IMR-90 (cell line): Measurements from ENCODE around the gene WSB2. TPM values are rescaled to one million over a fixed set of nuclear protein-coding genes. Genes with fewer than 3 reads are reported as not detected.

Experiments used
- ATAC-seq: fragments of 200-7000 bp; cut with Tn5 transposase; 2 replicates; pipeline ENCODE4 v1.9.1; 2020; ENCODE audit warnings: low read depth, mild to moderate bottlenecking, moderate library complexity
- BruUV-seq: library from RNA; stranded (reverse); fragments of 400-500 nt; replicated peaks from 2 replicates; lab custom pipeline; 2021; lab: Mats Ljungman, UMichigan
- CTCF ChIA-PET: fragments of 300-600 bp; formaldehyde crosslinking; extraction: SDS; loops from one replicate; lab custom pipeline; 2021; ENCODE audit warnings: antibody characterized with exemption; lab: Yijun Ruan, JAX
- POLR2A ChIA-PET: fragments of 300-600 bp; sonication (Branson Sonifier 250); formaldehyde crosslinking; loops from one replicate; lab custom pipeline; 2022; ENCODE audit warnings: antibody characterized with exemption; ENCODE audit not compliant: unreplicated experiment; lab: Charles Lee
- DNase-seq: peaks from one replicate; pipeline ENCODE4 v3.0.0; 2013
- H2AFZ ChIP-seq: replicated peaks from 2 replicates; pipeline ENCODE3; 2013; ENCODE audit warnings: low read length, mild to moderate bottlenecking; ENCODE audit not compliant: poor library complexity
- H2AK5ac ChIP-seq: 2 replicates; pipeline ENCODE4 v1.6.1; 2013; ENCODE audit warnings: low read depth, low read length, inconsistent platforms
- H2AK9ac ChIP-seq: replicated peaks from 2 replicates; pipeline ENCODE3; 2013; ENCODE audit warnings: mild to moderate bottlenecking, low read depth, low read length, moderate library complexity; ENCODE audit not compliant: poor library complexity
- H2BK120ac ChIP-seq: 2 replicates; pipeline ENCODE4 v1.6.1; 2013; ENCODE audit warnings: low read depth, low read length, inconsistent platforms
- H2BK15ac ChIP-seq: 3 replicates; pipeline ENCODE4 v1.6.1; 2013; ENCODE audit warnings: low read depth, low read length, inconsistent platforms
- H2BK20ac ChIP-seq: 2 replicates; pipeline ENCODE4 v1.6.1; 2013; ENCODE audit warnings: low read depth, mild to moderate bottlenecking, inconsistent platforms, low read length, moderate library complexity
- H2BK5ac ChIP-seq: 2 replicates; pipeline ENCODE4 v1.6.1; 2013; ENCODE audit warnings: mild to moderate bottlenecking, low read depth, low read length, inconsistent platforms; ENCODE audit not compliant: poor library complexity, severe bottlenecking
- H3K14ac ChIP-seq: replicated peaks from 2 replicates; pipeline ENCODE4 v1.6.1; 2013; ENCODE audit warnings: low read depth, low read length, inconsistent platforms
- H3K18ac ChIP-seq: 2 replicates; pipeline ENCODE4 v1.6.1; 2013; ENCODE audit warnings: low read depth, low read length, control low read depth
- H3K23ac ChIP-seq: 2 replicates; pipeline ENCODE4 v1.6.1; 2013; ENCODE audit warnings: low read depth, low read length, inconsistent platforms
- H3K27ac ChIP-seq: 2 replicates; pipeline ENCODE4 v1.5.1; 2013; ENCODE audit warnings: mild to moderate bottlenecking, control low read depth, low read length; ENCODE audit not compliant: insufficient read depth
- H3K27me3 ChIP-seq: 2 replicates; pipeline ENCODE4 v1.6.1; 2013; ENCODE audit warnings: low read length; ENCODE audit not compliant: control insufficient read depth, insufficient read depth
- H3K36me3 ChIP-seq: 2 replicates; pipeline ENCODE4 v1.6.1; 2013; ENCODE audit warnings: low read length, mixed read lengths; ENCODE audit not compliant: control insufficient read depth, insufficient read depth
- H3K4ac ChIP-seq: 2 replicates; pipeline ENCODE4 v1.6.1; 2013; ENCODE audit warnings: low read depth, low read length, inconsistent platforms
- H3K4me1 ChIP-seq: 2 replicates; pipeline ENCODE4 v1.6.1; 2013; ENCODE audit warnings: low read length, mixed read lengths; ENCODE audit not compliant: control insufficient read depth, insufficient read depth
- H3K4me2 ChIP-seq: 2 replicates; pipeline ENCODE4 v1.6.1; 2013; ENCODE audit warnings: low read depth, mild to moderate bottlenecking, control low read depth, low read length, moderate library complexity
- H3K4me3 ChIP-seq: 2 replicates; pipeline ENCODE4 v1.5.1; 2013; ENCODE audit warnings: low read depth, mild to moderate bottlenecking, control low read depth, low read length, moderate library complexity; ENCODE audit not compliant: insufficient read depth
- H3K56ac ChIP-seq: 2 replicates; pipeline ENCODE4 v1.6.1; 2013; ENCODE audit warnings: low read length, inconsistent platforms; ENCODE audit not compliant: insufficient read depth; ENCODE audit errors: extremely low read depth
- H3K79me1 ChIP-seq, 2 experiments: 2 replicates each; pipeline ENCODE4 v1.6.1; 2013; ENCODE audit warnings: low read length in 2 of 2, inconsistent platforms in 1 of 2, low read depth in 1 of 2
- H3K9ac ChIP-seq: 2 replicates; pipeline ENCODE4 v1.6.1; 2013; ENCODE audit warnings: low read depth, low read length, control low read depth
- H3K9me1 ChIP-seq: 2 replicates; pipeline ENCODE4 v1.6.1; 2013; ENCODE audit warnings: low read length, inconsistent platforms; ENCODE audit not compliant: insufficient read depth
- H3K9me3 ChIP-seq: 2 replicates; pipeline ENCODE4 v1.6.1; 2013; ENCODE audit warnings: low read length; ENCODE audit not compliant: control insufficient read depth, insufficient read depth
- H4K20me1 ChIP-seq: 2 replicates; pipeline ENCODE4 v1.6.1; 2013; ENCODE audit warnings: low read length, inconsistent platforms; ENCODE audit not compliant: insufficient read depth
- H4K5ac ChIP-seq: 2 replicates; pipeline ENCODE4 v1.6.1; 2013; ENCODE audit warnings: mild to moderate bottlenecking, low read depth, low read length, control low read depth
- H4K8ac ChIP-seq, 2 experiments: 2 replicates each; pipeline ENCODE4 v1.6.1; 2013; ENCODE audit warnings: low read depth in 2 of 2, low read length in 2 of 2, control low read depth in 1 of 2, inconsistent platforms in 1 of 2
- H4K91ac ChIP-seq: 2 replicates; pipeline ENCODE4 v1.6.1; 2013; ENCODE audit warnings: low read depth, low read length, inconsistent platforms; ENCODE audit not compliant: insufficient read depth
- BHLHE40 ChIP-seq: fragments of 150-350 bp; IDR thresholded peaks from 2 replicates; pipeline ENCODE4 v1.6.1; 2016; ENCODE audit warnings: mild to moderate bottlenecking, low read depth, low read length
- CEBPB ChIP-seq: IDR thresholded peaks from 2 replicates; pipeline ENCODE4 v1.6.1; 2012; ENCODE audit warnings: low read depth, low read length, improper control_type of control experiment
- CHD1 ChIP-seq: IDR thresholded peaks from 2 replicates; pipeline ENCODE4 v1.6.1; 2012; ENCODE audit warnings: low read depth, low read length, improper control_type of control experiment
- NFE2L2 ChIP-seq: fragments of 150-350 bp; IDR thresholded peaks from 2 replicates; pipeline ENCODE4 v1.6.1; 2016; ENCODE audit warnings: low read depth, mild to moderate bottlenecking, low read length
- POLR2A ChIP-seq: IDR thresholded peaks from 2 replicates; pipeline ENCODE4 v1.6.1; 2012; ENCODE audit warnings: mild to moderate bottlenecking, low read depth, low read length
- RAD21 ChIP-seq: IDR thresholded peaks from 2 replicates; pipeline ENCODE4 v1.6.1; 2012; ENCODE audit warnings: low read length, improper control_type of control experiment
- RFX5 ChIP-seq: IDR thresholded peaks from 2 replicates; pipeline ENCODE4 v1.8.0; 2012; ENCODE audit warnings: low read depth, mild to moderate bottlenecking, low read length, moderate library complexity
- SMC3 ChIP-seq: fragments of 150-350 bp; IDR thresholded peaks from 2 replicates; pipeline ENCODE4 v1.6.1; 2016; ENCODE audit warnings: low read depth, mild to moderate bottlenecking, antibody characterized with exemption, low read length, moderate library complexity
- WGBS, 2 experiments: methylation state at CpG; one replicate each; pipeline versions ENCODE4 v1.1.5 to v1.1.7; 2013; ENCODE audit warnings: missing lambda C conversion rate in 2 of 2; ENCODE audit not compliant: insufficient read length in 1 of 2; ENCODE audit errors: extremely low coverage in 2 of 2; 5-methylcytosine and 5-hydroxymethylcytosine counted together
- dilution Hi-C: fragments of 300-500 bp; cut with HindIII; formaldehyde crosslinking; loops from one replicate; pipeline ENCODE4 v1.14.3; 2018; ENCODE audit warnings: low sequenced_read_pairs; ENCODE audit not compliant: unreplicated experiment
- in situ Hi-C: fragments of 300-500 bp; cut with MboI; formaldehyde crosslinking; loops from 3 replicates; pipeline ENCODE4 v1.14.3; 2019; ENCODE audit warnings: low sequenced_read_pairs, inconsistent platforms, mixed read lengths
- intact Hi-C: fragments of 100-400 bp; cut with micrococcal nuclease; formaldehyde crosslinking; loops from 2 replicates; pipeline ENCODE4 v1.10.0; 2022
- polyA plus RNA-seq, 3 experiments: library from polyadenylated mRNA; depleted of rRNA; stranded (reverse); fragments of >200 nt; gene quantifications; 2 replicates each; pipeline ENCODE4 v1.2.3, GENCODE V29; 2012; ENCODE audit warnings: low replicate concordance in 1 of 3
- total RNA-seq: library from RNA; depleted of rRNA; stranded (reverse); fragments of >200 nt; gene quantifications from 2 replicates; pipeline ENCODE4 v1.2.3, GENCODE V29; 2012
- TF ChIP-seq, protein P1 (sequence below): conservative IDR thresholded peaks from 2 replicates; pipeline ENCODE4 v1.5.1; 2012; ENCODE audit warnings: mild to moderate bottlenecking, low read depth, low read length, improper control_type of control experiment
- TF ChIP-seq, protein P2 (sequence below): fragments of 150-350 bp; IDR thresholded peaks from 2 replicates; pipeline ENCODE4 v1.6.1; 2017; ENCODE audit warnings: mild to moderate bottlenecking, antibody characterized with exemption, low read length, low read depth

WSB2 gene
- total and polyA plus RNA-seq, 2 of the 4 experiments (the other 2 are of a cell fraction) = 92.8 to 180 TPM

DNA sequence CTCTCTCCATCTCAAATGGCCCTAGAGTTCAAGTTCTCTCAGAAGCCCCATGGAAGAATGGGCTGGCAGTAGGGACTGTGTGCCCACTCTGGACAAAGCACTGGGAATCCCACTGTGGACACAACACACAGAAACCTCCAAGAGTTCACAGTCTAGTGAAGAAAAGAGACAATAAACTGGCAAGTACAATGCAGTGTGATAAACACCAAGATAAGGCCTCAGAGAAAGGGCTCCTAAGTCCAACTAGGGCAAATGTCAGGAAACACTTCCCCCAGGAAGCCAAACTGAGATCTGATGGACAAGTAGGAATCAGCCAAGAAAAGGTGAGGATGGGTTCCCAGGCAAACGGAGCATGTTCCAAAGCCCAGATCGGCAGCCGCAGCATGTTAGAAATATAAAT is 37.4 kb upstream of the WSB2 start:
- Histone ChIP-seq H3K27me3 (no peaks in the 10 kb centered on the region), H2AK5ac (no peak overlapping the region), H3K4me2 (no peak overlapping the region), H3K9ac (no peak overlapping the region), H3K36me3 (0 out of 2 replicates have a peak, but pooled peaks cover 1% of the 10 kb centered on the region), H3K4me1 (0 out of 2 replicates have a peak, but pooled peaks cover 2% of the 10 kb centered on the region), H3K27ac (no peak overlapping the region), H3K4ac (no peak overlapping the region), H3K79me1 (peaks cover 0 to 19% of the 10 kb centered on the region in 2 experiments; a peak in 1 of 4 replicates), H2BK20ac (no peak overlapping the region), H3K9me1 (no peaks in the 10 kb centered on the region), H2BK120ac (no peak overlapping the region), H2AK9ac (no peak overlapping the region), H4K20me1 (no peaks in the 10 kb centered on the region; the same call in 1 of the 2 replicates), H4K5ac (no peak overlapping the region), H4K91ac (no peak overlapping the region), H3K9me3 (no peaks in the 10 kb centered on the region), H2BK15ac (no peak overlapping the region), H3K23ac (no peak overlapping the region; the same call in 1 of the 2 replicates), H3K14ac (no peak overlapping the region), H2AFZ (no peak overlapping the region), H3K4me3 (no peak overlapping the region), H2BK5ac (no peak overlapping the region), H3K56ac (no peak overlapping the region), H3K18ac (no peak overlapping the region), H4K8ac (no peak overlapping the region)
- ChIA-PET POLR2A (no interaction called here), CTCF (no interaction called here)
- ATAC-seq = no peak
- WGBS, 2 experiments = no CpG with 5 or more reads among the region's 3 CpGs
- in situ Hi-C loops (no loop called here), dilution Hi-C loops (no loop called here), intact Hi-C loops (no loop called here)
- no peak for TF ChIP-seq NFE2L2
- no peak for TF ChIP-seq RFX5
- TF ChIP-seq, protein P1, sequence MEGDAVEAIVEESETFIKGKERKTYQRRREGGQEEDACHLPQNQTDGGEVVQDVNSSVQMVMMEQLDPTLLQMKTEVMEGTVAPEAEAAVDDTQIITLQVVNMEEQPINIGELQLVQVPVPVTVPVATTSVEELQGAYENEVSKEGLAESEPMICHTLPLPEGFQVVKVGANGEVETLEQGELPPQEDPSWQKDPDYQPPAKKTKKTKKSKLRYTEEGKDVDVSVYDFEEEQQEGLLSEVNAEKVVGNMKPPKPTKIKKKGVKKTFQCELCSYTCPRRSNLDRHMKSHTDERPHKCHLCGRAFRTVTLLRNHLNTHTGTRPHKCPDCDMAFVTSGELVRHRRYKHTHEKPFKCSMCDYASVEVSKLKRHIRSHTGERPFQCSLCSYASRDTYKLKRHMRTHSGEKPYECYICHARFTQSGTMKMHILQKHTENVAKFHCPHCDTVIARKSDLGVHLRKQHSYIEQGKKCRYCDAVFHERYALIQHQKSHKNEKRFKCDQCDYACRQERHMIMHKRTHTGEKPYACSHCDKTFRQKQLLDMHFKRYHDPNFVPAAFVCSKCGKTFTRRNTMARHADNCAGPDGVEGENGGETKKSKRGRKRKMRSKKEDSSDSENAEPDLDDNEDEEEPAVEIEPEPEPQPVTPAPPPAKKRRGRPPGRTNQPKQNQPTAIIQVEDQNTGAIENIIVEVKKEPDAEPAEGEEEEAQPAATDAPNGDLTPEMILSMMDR = no peak
- no peak for TF ChIP-seq SMC3
- TF ChIP-seq POLR2A = no peak
- no peak for TF ChIP-seq BHLHE40
- no peak for TF ChIP-seq CEBPB
- TF ChIP-seq CHD1 = no peak
- TF ChIP-seq, protein P2, sequence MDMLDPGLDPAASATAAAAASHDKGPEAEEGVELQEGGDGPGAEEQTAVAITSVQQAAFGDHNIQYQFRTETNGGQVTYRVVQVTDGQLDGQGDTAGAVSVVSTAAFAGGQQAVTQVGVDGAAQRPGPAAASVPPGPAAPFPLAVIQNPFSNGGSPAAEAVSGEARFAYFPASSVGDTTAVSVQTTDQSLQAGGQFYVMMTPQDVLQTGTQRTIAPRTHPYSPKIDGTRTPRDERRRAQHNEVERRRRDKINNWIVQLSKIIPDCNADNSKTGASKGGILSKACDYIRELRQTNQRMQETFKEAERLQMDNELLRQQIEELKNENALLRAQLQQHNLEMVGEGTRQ = no peak
- no peak for TF ChIP-seq RAD21
- no peak for DNase-seq
- BruUV-seq = no TSS peak
